SK-N-MC (cell line): ENCODE results near the gene SAMD11.

ENCODE experiments used
- EZH2 ChIP-seq: fragments of 200-600 bp; sonication (generic); IDR thresholded peaks from one replicate; pipeline ENCODE4 v1.6.1; 2017; ENCODE audit warnings: antibody characterized with exemption
- POLR2AphosphoS5 ChIP-seq: IDR thresholded peaks from 2 replicates; pipeline ENCODE4 v1.6.1; 2012; ENCODE audit warnings: mild to moderate bottlenecking, low read depth, low read length, borderline replicate concordance

DNA sequence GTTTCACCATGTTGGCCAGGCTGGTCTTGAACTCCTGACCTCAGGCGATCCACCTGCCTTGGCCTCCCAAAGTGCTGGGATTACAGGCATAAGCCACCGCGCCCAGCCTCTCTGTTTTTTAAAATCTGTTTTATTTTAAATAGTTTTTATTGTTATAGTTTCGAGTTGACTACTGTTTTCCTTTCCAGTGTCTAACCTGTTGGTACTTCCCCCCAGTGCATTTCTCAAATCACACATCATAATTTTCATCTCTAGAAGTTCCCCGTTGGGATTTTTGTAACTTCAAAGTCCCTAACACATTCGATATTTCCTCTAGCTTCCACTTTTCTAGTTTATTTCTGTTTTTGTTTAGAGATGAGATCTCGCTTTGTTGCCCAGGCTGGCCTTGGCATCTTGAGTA, 68.6 kb downstream of the SAMD11 start:
- no peak for TF ChIP-seq POLR2AphosphoS5
- TF ChIP-seq EZH2, result no peak
